A549 (cell line): ENCODE data around the gene PHACTR4. TPM values are rescaled to one million over a fixed set of nuclear protein-coding genes. Genes with fewer than 3 reads are reported as not detected.

Source experiments
- ATAC-seq, 2 experiments: fragments of 200-7000 bp in 1 of 2; fragments of >200 bp in 1 of 2; cut with Nextera tagmentation in 1 of 2; cut with Tn5 transposase in 1 of 2; 3 replicates each; pipeline versions ENCODE4 v1.8.0 to v1.9.1; 2018 to 2020; ENCODE audit warnings: mild to moderate bottlenecking in 1 of 2, moderate library complexity in 1 of 2
- CTCF ChIA-PET: fragments of 300-600 bp; sonication (Branson Sonifier 250); formaldehyde crosslinking; extraction: SDS; loops from one replicate; lab custom pipeline; 2021; ENCODE audit warnings: antibody characterized with exemption, inconsistent platforms; lab: Yijun Ruan, JAX
- POLR2A ChIA-PET: fragments of 350-600 bp; formaldehyde crosslinking; extraction: SDS; loops from one replicate; lab custom pipeline; 2021; ENCODE audit warnings: antibody characterized with exemption, inconsistent platforms; lab: Yijun Ruan, JAX
- DNase-seq, 2 experiments: peaks; one replicate each; pipeline versions ENCODE4 v3.0.0 to v3.0.0-alpha.2; 2011 to 2016; ENCODE audit warnings: low read depth in 1 of 2, low spot score in 1 of 2
- FAIRE-seq: peaks from 2 replicates; lab custom pipeline; 2011; peaks lifted over from hg19 to GRCh38; lab: Jason Lieb, UNC
- H3K27ac ChIP-seq, 2 experiments: fragments of >200 bp; sonication (Bioruptor Twin); formaldehyde crosslinking; 3 replicates each; pipeline ENCODE4 v1.5.1; 2016 to 2017
- H3K4me1 ChIP-seq: fragments of >200 bp; sonication (Bioruptor Twin); formaldehyde crosslinking; 3 replicates; pipeline ENCODE4 v1.6.1; 2016
- H3K4me2 ChIP-seq: fragments of >200 bp; sonication (Bioruptor Twin); formaldehyde crosslinking; 3 replicates; pipeline ENCODE4 v1.6.1; 2016
- H3K4me3 ChIP-seq: fragments of >200 bp; sonication (Bioruptor Twin); formaldehyde crosslinking; 3 replicates; pipeline ENCODE4 v1.5.1; 2016
- H3K9me3 ChIP-seq: fragments of >200 bp; sonication (Bioruptor Twin); formaldehyde crosslinking; 3 replicates; pipeline ENCODE4 v1.6.1; 2016
- CBX2 ChIP-seq: fragments of 200-600 bp; sonication (generic); IDR thresholded peaks from 2 replicates; pipeline ENCODE4 v1.6.1; 2016; ENCODE audit warnings: low read depth, mild to moderate bottlenecking, borderline replicate concordance
- CBX8 ChIP-seq: fragments of 200-600 bp; sonication (generic); IDR thresholded peaks from 2 replicates; pipeline ENCODE4 v1.6.1; 2016
- CHD2 ChIP-seq: fragments of 150-350 bp; IDR thresholded peaks from 2 replicates; pipeline ENCODE4 v1.6.1; 2014; ENCODE audit warnings: low read length; ENCODE audit not compliant: partially characterized antibody
- E2F6 ChIP-seq: IDR thresholded peaks from 2 replicates; pipeline ENCODE4 v1.6.1; 2012; ENCODE audit warnings: low read depth, borderline replicate concordance
- EHF ChIP-seq: fragments of 250-450 bp; sonication (Bioruptor Pico); IDR thresholded peaks from 2 replicates; pipeline ENCODE4 v1.5.0; 2020; ENCODE audit warnings: mild to moderate bottlenecking
- EHMT2 ChIP-seq: fragments of 200-600 bp; sonication (generic); IDR thresholded peaks from 2 replicates; pipeline ENCODE4 v1.6.1; 2016; ENCODE audit warnings: antibody characterized with exemption, low read depth, mild to moderate bottlenecking, moderate library complexity
- EP300 ChIP-seq, 2 experiments: fragments of >200 bp; sonication (Bioruptor Twin); formaldehyde crosslinking; IDR thresholded peaks; 2 replicates in 1 of 2; 3 replicates in 1 of 2; pipeline ENCODE4 v1.6.1; 2016 to 2017
- FOSB ChIP-seq: fragments of 250-450 bp; sonication (Bioruptor Pico); IDR thresholded peaks from 2 replicates; pipeline ENCODE4 v1.5.0; 2020; ENCODE audit warnings: mild to moderate bottlenecking, moderate library complexity
- GATA3 ChIP-seq: IDR thresholded peaks from 2 replicates; pipeline ENCODE4 v1.6.1; 2012; ENCODE audit warnings: borderline replicate concordance
- HDAC2 ChIP-seq: fragments of 200-600 bp; sonication (generic); IDR thresholded peaks from 2 replicates; pipeline ENCODE4 v1.6.1; 2016
- HES2 ChIP-seq: fragments of >200 bp; sonication (Bioruptor Twin); formaldehyde crosslinking; IDR thresholded peaks from 2 replicates; pipeline ENCODE4 v1.6.1; 2016
- HEYL ChIP-seq: fragments of 250-450 bp; sonication (Bioruptor Pico); IDR thresholded peaks from 2 replicates; pipeline ENCODE4 v1.8.0; 2021; ENCODE audit warnings: mild to moderate bottlenecking, moderate library complexity
- HMGXB4 ChIP-seq: fragments of 250-450 bp; sonication (Bioruptor Pico); IDR thresholded peaks from 2 replicates; pipeline ENCODE4 v1.5.0; 2021; ENCODE audit warnings: mild to moderate bottlenecking, moderate library complexity, borderline replicate concordance
- JUNB ChIP-seq: fragments of >200 bp; sonication (Bioruptor Twin); formaldehyde crosslinking; IDR thresholded peaks from 2 replicates; pipeline ENCODE4 v1.6.1; 2016
- KDM5A ChIP-seq: fragments of 200-600 bp; sonication (generic); IDR thresholded peaks from 2 replicates; pipeline ENCODE4 v1.6.1; 2016; ENCODE audit warnings: antibody characterized with exemption, mild to moderate bottlenecking
- MAFK ChIP-seq: fragments of 450-650 bp; IDR thresholded peaks from 2 replicates; pipeline ENCODE4 v1.6.1; 2014; ENCODE audit not compliant: partially characterized antibody
- MAX ChIP-seq: IDR thresholded peaks from 2 replicates; pipeline ENCODE4 v1.6.1; 2012
- NR3C1 ChIP-seq: fragments of >200 bp; sonication (Bioruptor Twin); formaldehyde crosslinking; IDR thresholded peaks from 3 replicates; pipeline ENCODE4 v1.6.1; 2017
- PBX3 ChIP-seq: IDR thresholded peaks from 2 replicates; pipeline ENCODE4 v1.6.1; 2012
- PHF8 ChIP-seq: fragments of 200-600 bp; sonication (generic); IDR thresholded peaks from 2 replicates; pipeline ENCODE4 v1.6.1; 2016; ENCODE audit warnings: low read depth, mild to moderate bottlenecking, antibody characterized with exemption, moderate library complexity, borderline replicate concordance
- REST ChIP-seq: fragments of 200-600 bp; sonication (generic); IDR thresholded peaks from 2 replicates; pipeline ENCODE4 v1.6.1; 2016; ENCODE audit warnings: antibody characterized with exemption, mild to moderate bottlenecking, moderate library complexity
- RFX5 ChIP-seq: fragments of 450-650 bp; IDR thresholded peaks from 2 replicates; pipeline ENCODE4 v1.7.1; 2014; ENCODE audit warnings: antibody characterized with exemption, mild to moderate bottlenecking, moderate library complexity
- RNF2 ChIP-seq: fragments of 200-600 bp; sonication (generic); IDR thresholded peaks from 2 replicates; pipeline ENCODE4 v1.6.1; 2016; ENCODE audit warnings: low read depth, mild to moderate bottlenecking, antibody characterized with exemption, moderate library complexity, borderline replicate concordance
- SREBF2 ChIP-seq: fragments of 450-650 bp; IDR thresholded peaks from 2 replicates; pipeline ENCODE4 v1.6.1; 2014; ENCODE audit warnings: mild to moderate bottlenecking, moderate library complexity
- TP53 ChIP-seq: fragments of 250-450 bp; sonication (Bioruptor Pico); IDR thresholded peaks from 2 replicates; pipeline ENCODE4 v1.5.0; 2021; ENCODE audit warnings: mild to moderate bottlenecking, moderate library complexity
- ZC3H11A ChIP-seq: fragments of 450-650 bp; IDR thresholded peaks from 2 replicates; pipeline ENCODE4 v1.6.1; 2014; ENCODE audit warnings: antibody characterized with exemption, mild to moderate bottlenecking
- ZNF302 ChIP-seq: fragments of 250-450 bp; sonication (Bioruptor Pico); IDR thresholded peaks from 2 replicates; pipeline ENCODE4 v1.9.0; 2021; ENCODE audit warnings: inconsistent platforms, mild to moderate bottlenecking, moderate library complexity
- WGBS: methylation state at CpG from one replicate; pipeline ENCODE4 v1.1.6; 2017; ENCODE audit errors: missing lambda C conversion rate; 5-methylcytosine and 5-hydroxymethylcytosine counted together
- polyA plus RNA-seq, 4 experiments: library from polyadenylated mRNA; depleted of rRNA in 3 of 4; stranded (reverse); fragments of >200 nt; fragmentation: RNase III in 1 of 4; extraction: RNeasy Plus Mini Kit Qiagen cat#74134 plus additional on column Dnase treatment in 1 of 4; gene quantifications; 2 replicates in 3 of 4; 3 replicates in 1 of 4; pipeline ENCODE4 v1.2.3, GENCODE V29; 2011 to 2017

Gene PHACTR4
- polyA plus RNA-seq, 2 of the 4 experiments (the other 2 are of a cell fraction) = 17.4 to 25.0 TPM

GRCh38 chr1:28339551-28339950, 30.0 kb upstream of the PHACTR4 start (continued):
- TF ChIP-seq EP300 (IDR thresholded peaks at IDR 0.05) = no peak
- no peak for TF ChIP-seq EHMT2

- Histone ChIP-seq H3K4me3 (no peak overlapping the region), H3K4me1 (no peaks in the 10 kb centered on the region), H3K9me3 (no peaks in the 10 kb centered on the region)
- WGBS = 84% methylated on average over 4 of the region's 4 CpGs
- ATAC-seq = no peak
- no peak for FAIRE-seq
- DNase-seq = no peak
- ChIA-PET CTCF (interaction anchor here (2.9 to 3.2 kb wide), 2 partner anchors 19 to 92 kb away, joined by 12 read pairs; no protein-coding TSS in a partner anchor), POLR2A (interaction anchor here (1.0 kb wide), 1 partner anchor 12 kb away, joined by 3 read pairs; the partner anchor contains the start of gene MED18)
- TF ChIP-seq NR3C1 (no peak), JUNB (no peak), EHF (CRISPR knock-in tag) (no peak), HDAC2 (no peak), RNF2 (no peak), HES2 (no peak), PBX3 (no peak), PHF8 (no peak)
- TF ChIP-seq, all 56 proteins: peak for 0
- H3K27ac ChIP-seq = no peak overlapping the region
- H3K4me2 ChIP-seq = no peak overlapping the region
These were observed 29.1 kb upstream of the PHACTR4 start for GRCh38 chr1:28340221-28340974.

- Histone ChIP-seq H3K27ac (no peak overlapping the region), H3K4me2 (no peak overlapping the region)
- ChIA-PET CTCF (interaction anchor here (1.0 to 3.2 kb wide), 3 partner anchors 10 to 93 kb away, joined by 3 to 12 read pairs (median 12); no protein-coding TSS in a partner anchor), POLR2A (no interaction called here)
- DNase-seq (no peak), FAIRE-seq (no peak)
- WGBS = 64% methylated on average over 2 of the region's 2 CpGs
- TF ChIP-seq HEYL (CRISPR knock-in tag) (no peak), KDM5A (no peak), HMGXB4 (CRISPR knock-in tag) (no peak), CBX8 (no peak), MAX (no peak), GATA3 (no peak), ZC3H11A (no peak), ZNF302 (CRISPR knock-in tag) (no peak), PHF8 (no peak), MAFK (no peak), CHD2 (no peak), TP53 (CRISPR knock-in tag) (no peak), FOSB (CRISPR knock-in tag) (no peak), JUNB (no peak), SREBF2 (no peak), REST (no peak), CBX2 (no peak), E2F6 (no peak), RFX5 (no peak)
- TF ChIP-seq, all 56 proteins: peak for 0
- no peak overlapping the region for H3K4me3 ChIP-seq
- H3K9me3 ChIP-seq = no peaks in the 10 kb centered on the region
- ATAC-seq = no peak
- peaks cover 6% of the 10 kb centered on the region; the same call in 1 of the 3 replicates for H3K4me1 ChIP-seq
These were observed 27.9 kb upstream of the PHACTR4 start for GRCh38 chr1:28341591-28341990.
